HEK293 (cell line): ENCODE results near the gene SHOX.

Source experiments
- CTCF ChIA-PET: fragments of 350-600 bp; formaldehyde crosslinking; extraction: SDS; loops from one replicate; lab custom pipeline; 2021; ENCODE audit warnings: antibody characterized with exemption; lab: Yijun Ruan, JAX
- POLR2A ChIA-PET: fragments of 300-600 bp; formaldehyde crosslinking; extraction: SDS; loops from one replicate; lab custom pipeline; 2020; ENCODE audit warnings: antibody characterized with exemption, inconsistent platforms; lab: Yijun Ruan, JAX
- H3K27ac ChIP-seq: fragments of 200-500 bp; sonication (Bioruptor generic); 2 replicates; pipeline ENCODE4 v1.5.1; 2014; ENCODE audit warnings: low read depth, low read length, control low read depth, inconsistent platforms; ENCODE audit errors: extremely low read depth
- H3K36me3 ChIP-seq, 2 experiments: fragments of 200-500 bp in 1 of 2; sonication (Bioruptor generic) in 1 of 2; 1 replicate in 1 of 2; 2 replicates in 1 of 2; pipeline ENCODE4 v1.5.1; 2014 to 2017; ENCODE audit warnings: inconsistent platforms in 2 of 2, low read length in 2 of 2; ENCODE audit not compliant: control insufficient read depth in 2 of 2, insufficient read depth in 1 of 2
- H3K4me1 ChIP-seq: fragments of 200-500 bp; sonication (Bioruptor generic); 2 replicates; pipeline ENCODE4 v1.5.1; 2014; ENCODE audit warnings: mild to moderate bottlenecking, low read length, inconsistent platforms; ENCODE audit not compliant: control insufficient read depth, insufficient read depth
- H3K4me3 ChIP-seq: 2 replicates; pipeline ENCODE4 v1.5.1; 2011; ENCODE audit warnings: low read depth, mild to moderate bottlenecking, control low read depth, low read length, moderate library complexity
- H3K9me3 ChIP-seq: fragments of 200-500 bp; sonication (Bioruptor generic); 2 replicates; pipeline ENCODE4 v1.5.1; 2014; ENCODE audit warnings: low read depth, low read length, inconsistent platforms; ENCODE audit not compliant: control insufficient read depth, insufficient read depth
- PATZ1 ChIP-seq: fragments of 450-650 bp; formaldehyde crosslinking; IDR thresholded peaks from 2 replicates; pipeline ENCODE4 v1.5.1; 2016; ENCODE audit warnings: missing biosample characterization, missing genetic modification characterization
- PRDM2 ChIP-seq: fragments of 450-650 bp; formaldehyde crosslinking; IDR thresholded peaks from 2 replicates; pipeline ENCODE4 v1.5.1; 2016; ENCODE audit warnings: missing biosample characterization, missing genetic modification characterization, borderline replicate concordance
- PRDM6 ChIP-seq: fragments of 450-650 bp; formaldehyde crosslinking; IDR thresholded peaks from 2 replicates; pipeline ENCODE4 v1.5.1; 2017; ENCODE audit warnings: missing biosample characterization, missing genetic modification characterization
- ZBTB1 ChIP-seq: fragments of 450-650 bp; formaldehyde crosslinking; IDR thresholded peaks from 2 replicates; pipeline ENCODE4 v1.5.1; 2016; ENCODE audit warnings: missing biosample characterization, missing genetic modification characterization
- ZFP41 ChIP-seq: fragments of 450-650 bp; formaldehyde crosslinking; IDR thresholded peaks from 2 replicates; pipeline ENCODE4 v1.5.1; 2016; ENCODE audit warnings: missing biosample characterization, missing genetic modification characterization, borderline replicate concordance
- ZNF10 ChIP-seq: fragments of 450-650 bp; formaldehyde crosslinking; IDR thresholded peaks from 2 replicates; pipeline ENCODE4 v1.5.1; 2017; ENCODE audit warnings: missing biosample characterization, missing genetic modification characterization
- ZNF148 ChIP-seq: fragments of 450-650 bp; formaldehyde crosslinking; IDR thresholded peaks from 2 replicates; pipeline ENCODE4 v1.5.0; 2017; ENCODE audit warnings: missing biosample characterization, missing genetic modification characterization, borderline replicate concordance
- ZNF16 ChIP-seq: fragments of 450-650 bp; formaldehyde crosslinking; IDR thresholded peaks from 2 replicates; pipeline ENCODE4 v1.5.1; 2016; ENCODE audit warnings: low read depth, missing biosample characterization, missing genetic modification characterization
- ZNF184 ChIP-seq: fragments of 450-650 bp; IDR thresholded peaks from 2 replicates; pipeline ENCODE4 v1.5.1; 2018; ENCODE audit warnings: missing biosample characterization, mild to moderate bottlenecking, missing genetic modification characterization
- ZNF214 ChIP-seq: fragments of 450-650 bp; formaldehyde crosslinking; IDR thresholded peaks from 2 replicates; pipeline ENCODE4 v1.5.1; 2017; ENCODE audit warnings: missing biosample characterization, mild to moderate bottlenecking, missing genetic modification characterization, borderline replicate concordance
- ZNF366 ChIP-seq: fragments of 450-650 bp; formaldehyde crosslinking; conservative IDR thresholded peaks from 2 replicates; pipeline ENCODE4 v1.5.1; 2016; ENCODE audit warnings: missing biosample characterization, missing genetic modification characterization
- ZNF48 ChIP-seq: fragments of 450-650 bp; formaldehyde crosslinking; IDR thresholded peaks from 2 replicates; pipeline ENCODE4 v1.5.1; 2016; ENCODE audit warnings: missing biosample characterization, missing genetic modification characterization
- ZNF521 ChIP-seq: fragments of 450-650 bp; formaldehyde crosslinking; IDR thresholded peaks from 2 replicates; pipeline ENCODE4 v1.5.1; 2017; ENCODE audit warnings: missing biosample characterization, mild to moderate bottlenecking, missing genetic modification characterization
- ZNF544 ChIP-seq: fragments of 450-650 bp; formaldehyde crosslinking; IDR thresholded peaks from 2 replicates; pipeline ENCODE4 v1.5.0; 2017; ENCODE audit warnings: missing biosample characterization, missing genetic modification characterization
- ZNF623 ChIP-seq: fragments of 450-650 bp; formaldehyde crosslinking; IDR thresholded peaks from 2 replicates; pipeline ENCODE4 v1.5.1; 2016; ENCODE audit warnings: missing biosample characterization, missing genetic modification characterization
- ZNF639 ChIP-seq: fragments of 450-650 bp; formaldehyde crosslinking; IDR thresholded peaks from 2 replicates; pipeline ENCODE4 v1.5.1; 2016; ENCODE audit warnings: missing biosample characterization, missing genetic modification characterization
- ZNF654 ChIP-seq: fragments of 450-650 bp; formaldehyde crosslinking; IDR thresholded peaks from 2 replicates; pipeline ENCODE4 v1.5.1; 2016; ENCODE audit warnings: low read depth, missing biosample characterization, missing genetic modification characterization
- ZNF692 ChIP-seq: fragments of 450-650 bp; formaldehyde crosslinking; IDR thresholded peaks from 2 replicates; pipeline ENCODE4 v1.5.1; 2016; ENCODE audit warnings: missing biosample characterization, missing genetic modification characterization
- ZNF777 ChIP-seq: fragments of 450-650 bp; formaldehyde crosslinking; IDR thresholded peaks from 2 replicates; pipeline ENCODE4 v1.5.1; 2017; ENCODE audit warnings: missing biosample characterization, missing genetic modification characterization, borderline replicate concordance
- TF ChIP-seq, protein P1 (sequence below): fragments of 450-650 bp; formaldehyde crosslinking; optimal IDR thresholded peaks from 2 replicates; pipeline ENCODE3; 2016; ENCODE audit warnings: missing biosample characterization, mild to moderate bottlenecking, missing genetic modification characterization

The SHOX gene

DNA sequence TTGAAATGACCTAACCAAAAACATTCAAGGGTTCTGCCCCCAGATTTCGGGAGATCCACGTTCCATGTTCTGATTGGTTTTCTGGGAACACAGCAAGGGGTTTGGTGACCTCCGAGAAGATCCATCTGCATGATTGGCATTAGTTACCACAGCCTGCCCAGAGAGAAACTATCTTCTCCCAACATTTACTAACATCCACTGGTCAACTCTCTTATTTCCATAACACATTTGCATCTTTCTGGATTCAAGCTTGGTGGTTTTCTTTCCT, 15.6 kb downstream of the SHOX start:
- no peaks in the 10 kb centered on the region for H3K9me3 ChIP-seq
- no peak overlapping the region for H3K4me3 ChIP-seq
- ChIA-PET POLR2A (no interaction called here), CTCF (no interaction called here)
- H3K4me1 ChIP-seq = no peaks in the 10 kb centered on the region
- no peak for TF ChIP-seq ZNF654 (tag by site-specific recombination)
- no peak for TF ChIP-seq ZNF48 (tag by site-specific recombination)
- no peak for TF ChIP-seq PRDM6
- TF ChIP-seq ZFP41 (tag by site-specific recombination) = no peak
- no peak for TF ChIP-seq PRDM2
- no peak for TF ChIP-seq ZNF148 (tag by site-specific recombination)
- no peak for TF ChIP-seq ZNF16
- no peak for TF ChIP-seq ZBTB1
- TF ChIP-seq ZNF184 (tag by site-specific recombination) = no peak
- TF ChIP-seq ZNF521 (tag by site-specific recombination) = no peak
- no peak for TF ChIP-seq ZNF639 (tag by site-specific recombination)
- no peak for TF ChIP-seq ZNF366 (tag by site-specific recombination)
- TF ChIP-seq ZNF214 (tag by site-specific recombination) = no peak
- no peak for TF ChIP-seq ZNF777
- no peak for TF ChIP-seq ZNF623 (tag by site-specific recombination)
- TF ChIP-seq ZNF544 (tag by site-specific recombination) = no peak
- TF ChIP-seq ZNF10 (tag by site-specific recombination) = no peak
- TF ChIP-seq, protein P1, sequence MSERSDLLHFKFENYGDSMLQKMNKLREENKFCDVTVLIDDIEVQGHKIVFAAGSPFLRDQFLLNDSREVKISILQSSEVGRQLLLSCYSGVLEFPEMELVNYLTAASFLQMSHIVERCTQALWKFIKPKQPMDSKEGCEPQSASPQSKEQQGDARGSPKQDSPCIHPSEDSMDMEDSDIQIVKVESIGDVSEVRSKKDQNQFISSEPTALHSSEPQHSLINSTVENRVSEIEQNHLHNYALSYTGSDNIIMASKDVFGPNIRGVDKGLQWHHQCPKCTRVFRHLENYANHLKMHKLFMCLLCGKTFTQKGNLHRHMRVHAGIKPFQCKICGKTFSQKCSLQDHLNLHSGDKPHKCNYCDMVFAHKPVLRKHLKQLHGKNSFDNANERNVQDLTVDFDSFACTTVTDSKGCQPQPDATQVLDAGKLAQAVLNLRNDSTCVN (tag by site-specific recombination) = no peak
- no peak for TF ChIP-seq PATZ1 (tag by site-specific recombination)
- TF ChIP-seq ZNF692 (tag by site-specific recombination) = no peak
- no peak overlapping the region for H3K27ac ChIP-seq
- H3K36me3 ChIP-seq = no peaks in the 10 kb centered on the region
